GM21526 (cell line): ENCODE data around the gene NFATC2.
"Not testable (repeated sequence)": the region's sequence is repeated elsewhere in the genome, so short reads cannot be mapped to it uniquely, and the experiment has no call there.

Experiments
- ATAC-seq: cut with Tn5 transposase; IDR thresholded peaks from one replicate; pipeline ENCODE4 v1.9.1; 2021; ENCODE audit warnings: moderate library complexity; ENCODE audit not compliant: unreplicated experiment, low FRiP score

The NFATC2 gene

GRCh38 chr20:51347831-51348230 is 194.7 kb downstream of the NFATC2 start:
- ATAC-seq: no peak

DNA sequence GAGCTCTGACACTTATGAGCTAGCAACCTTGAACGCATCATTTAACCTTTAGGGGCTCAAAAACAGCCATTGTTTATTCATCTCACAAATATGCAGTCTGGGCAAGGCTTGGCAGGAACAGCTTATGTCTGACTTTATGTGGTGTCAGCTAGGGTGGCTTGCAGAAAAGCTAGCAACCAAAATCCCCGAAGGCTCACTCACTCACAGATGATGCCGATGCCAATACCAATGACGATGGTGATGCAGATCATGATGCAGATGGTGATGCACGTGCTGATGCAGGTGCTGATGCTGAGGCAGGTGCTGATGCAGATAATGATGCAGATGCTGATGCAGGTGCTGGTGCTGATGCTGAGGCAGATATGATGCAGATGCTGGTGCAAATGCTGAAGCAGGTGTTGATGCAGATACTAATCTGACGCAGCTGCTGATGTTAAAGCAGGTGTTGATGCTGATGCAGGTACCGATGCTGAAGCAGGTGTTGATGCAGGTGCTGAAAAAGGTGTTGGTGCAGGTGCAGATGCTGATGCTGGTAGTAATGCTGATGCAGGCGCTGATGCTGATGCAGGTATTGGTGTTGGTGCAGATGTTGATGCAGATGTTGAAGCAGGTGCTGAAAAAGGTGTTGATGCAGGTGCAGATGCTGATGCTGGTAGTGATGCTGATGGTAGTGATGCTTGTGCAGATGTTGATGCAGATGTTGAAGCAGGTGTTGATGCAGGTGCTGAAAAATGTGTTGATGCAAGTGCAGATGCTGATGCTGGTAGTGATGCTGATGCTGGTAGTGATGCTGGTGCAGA is 195.6 kb downstream of the NFATC2 start:
- no peak for ATAC-seq

GRCh38 chr20:51345601-51346101 is 196.9 kb downstream of the NFATC2 start:
- no peak for ATAC-seq

DNA sequence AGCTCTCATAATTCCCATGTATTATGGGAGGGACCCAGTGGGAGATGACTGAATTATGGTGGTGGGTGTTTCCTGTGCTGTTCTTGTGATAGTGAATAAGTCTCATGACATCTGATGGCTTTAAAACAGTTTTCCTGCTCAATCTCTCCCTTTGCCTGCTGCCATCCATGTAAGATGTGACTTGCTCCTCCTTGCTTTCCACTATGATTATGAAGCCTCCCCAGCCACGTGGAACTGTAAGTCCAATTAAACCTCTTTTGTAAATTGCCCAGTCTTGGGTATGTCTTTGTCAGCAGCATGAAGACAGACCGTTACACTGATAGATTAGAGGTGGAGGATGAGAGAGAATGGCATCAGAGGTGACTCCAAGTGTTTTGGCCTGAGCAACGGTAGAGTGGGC is 198.7 kb downstream of the NFATC2 start:
- ATAC-seq: not testable (repeated sequence)

DNA sequence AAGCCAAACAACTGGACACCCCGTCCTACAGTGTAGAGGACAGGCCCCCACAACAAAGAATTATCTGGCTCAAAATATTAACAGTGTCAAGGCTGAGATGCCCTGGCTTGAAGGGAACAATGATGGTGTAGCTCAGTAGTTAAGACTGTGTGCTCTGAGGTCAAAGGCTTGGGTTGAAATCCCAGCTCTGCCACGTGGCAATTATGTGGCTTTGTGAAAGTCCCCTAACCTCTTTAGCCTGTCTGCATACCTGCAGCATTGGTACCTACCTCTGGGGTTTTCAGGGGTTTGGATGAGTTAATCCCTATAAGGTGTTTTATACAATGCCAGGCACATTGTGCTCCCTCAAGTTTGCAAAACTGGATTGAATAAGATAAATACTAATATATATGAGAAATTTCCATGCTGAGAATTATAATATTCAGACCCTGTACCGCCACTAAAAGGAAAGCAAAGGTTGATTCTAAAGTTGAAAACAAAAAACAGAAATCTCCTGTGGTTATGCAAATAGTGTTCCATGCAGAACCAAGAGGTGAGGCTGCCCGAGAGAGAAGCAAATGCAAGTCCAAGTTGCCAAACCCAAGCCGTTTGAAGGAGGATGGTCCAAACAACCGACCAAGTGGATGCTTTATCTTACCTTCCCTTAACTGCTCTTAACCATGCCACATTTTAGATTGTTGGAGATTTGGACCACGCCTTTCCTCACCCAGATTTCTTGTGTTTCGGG is 199.8 kb downstream of the NFATC2 start:
- ATAC-seq: no peak

- no peak for ATAC-seq
These were observed 200.9 kb downstream of the NFATC2 start for GRCh38 chr20:51341581-51341980.

- no peak for ATAC-seq
These were observed 202.1 kb downstream of the NFATC2 start for GRCh38 chr20:51340451-51340840.

GRCh38 chr20:51339721-51340450 is 202.6 kb downstream of the NFATC2 start:
- ATAC-seq: no peak

GRCh38 chr20:51338692-51339440 is 203.7 kb downstream of the NFATC2 start:
- no peak for ATAC-seq

DNA sequence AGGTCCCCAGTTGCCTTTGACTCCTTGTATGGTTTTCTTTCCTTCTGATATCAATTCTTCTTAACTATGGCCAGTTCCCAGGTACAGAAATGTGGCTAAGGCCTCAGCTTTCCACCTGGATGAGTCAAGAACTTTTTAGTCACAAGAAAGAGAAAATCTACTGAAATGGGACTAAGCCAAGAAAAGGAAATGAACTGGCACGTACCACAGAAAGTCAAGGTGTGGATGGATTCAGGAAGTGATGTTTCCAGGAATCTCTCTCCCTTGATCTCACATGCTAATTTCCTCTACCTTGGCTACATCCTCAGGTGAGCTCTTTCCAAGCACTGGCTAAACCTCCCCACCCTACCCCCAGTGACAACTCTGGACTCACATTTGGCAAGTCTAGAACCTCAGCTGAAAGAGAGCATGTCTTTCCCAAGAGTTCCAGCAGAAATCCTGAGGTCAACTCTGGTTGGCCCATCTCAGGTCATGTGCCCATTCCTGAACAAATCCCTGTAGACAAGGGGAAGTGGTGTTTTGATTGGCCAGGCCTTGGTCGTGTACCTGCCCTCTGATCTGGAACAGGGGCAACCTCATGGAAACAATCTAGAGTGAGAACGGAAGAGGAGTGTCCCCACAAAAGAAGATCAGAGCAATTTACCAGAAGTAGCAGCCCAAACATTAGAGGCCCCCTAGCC is 205.3 kb downstream of the NFATC2 start:
- ATAC-seq: no peak
